ENCODE measurements around the gene NFIC. TPM values are rescaled to one million over a fixed set of nuclear protein-coding genes. Genes with fewer than 3 reads are reported as not detected.

The NFIC gene
- total and polyA plus RNA-seq, 2 experiments from 2014 or later = 7.8 to 20.9 TPM

DNA sequence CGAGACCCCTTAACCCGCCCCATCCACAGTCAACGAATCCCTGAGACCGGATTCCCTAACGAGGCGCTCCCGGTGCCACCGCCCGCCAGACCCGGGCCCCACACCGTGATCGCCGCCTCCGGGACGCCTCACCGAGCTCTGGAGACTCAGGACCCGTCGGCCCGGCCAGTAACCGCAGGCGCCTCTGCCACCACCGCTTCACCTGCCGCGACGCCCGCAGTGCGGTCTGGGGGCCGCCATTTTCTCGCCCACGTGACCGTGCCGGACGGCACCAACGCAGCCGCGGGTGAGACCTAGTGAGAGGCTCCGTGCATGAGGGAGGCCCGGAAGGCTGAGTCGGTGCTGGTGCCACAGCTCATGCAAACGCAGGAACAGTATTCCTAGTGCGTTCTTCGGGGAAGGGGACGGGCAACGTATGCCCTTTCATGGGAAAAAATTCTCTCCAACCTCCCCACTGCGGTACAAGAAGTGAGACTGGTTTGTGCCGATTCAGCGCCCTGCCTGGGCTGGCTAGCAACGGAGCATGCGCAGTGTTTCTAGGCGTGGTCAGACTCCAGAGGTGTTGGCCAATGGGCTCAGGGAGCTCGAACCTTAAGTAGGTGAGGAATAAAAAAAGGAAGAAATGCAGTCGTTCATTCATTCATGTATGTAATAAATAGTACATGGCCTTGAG lies 134.2 kb downstream of the NFIC start, which contains the start of gene DOHH:
DOHH (minus strand) TSS at position 246 of the 673 bp plus-strand sequence. CDS start 3,860 bp downstream, outside the sequence.
- peaks cover 4% of the 10 kb centered on the region for H3K4me1 ChIP-seq (ENCODE audit: insufficient read depth)

DNA sequence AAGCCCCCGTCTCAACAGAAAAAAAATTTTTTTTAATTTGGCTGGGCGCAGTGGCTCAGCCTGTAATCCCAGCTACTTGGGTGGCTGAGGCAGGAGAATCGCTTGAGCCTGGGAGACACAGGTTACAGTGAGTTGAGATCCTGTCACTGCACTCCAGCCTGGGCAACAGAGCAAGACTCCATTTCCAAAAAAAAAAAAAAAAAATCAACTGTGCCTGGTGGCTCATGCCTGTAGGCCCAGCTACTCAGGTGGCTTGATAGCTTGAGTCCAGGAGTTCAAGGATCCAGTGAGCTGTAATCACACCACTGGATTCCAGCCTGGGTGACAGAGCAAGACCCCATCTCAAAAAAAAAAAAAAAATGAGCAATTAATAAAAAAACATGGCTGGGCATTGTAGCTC lies 135.4 kb downstream of the NFIC start:
- 96% methylated on average over 3 of the region's 3 CpGs for WGBS (ENCODE audit: low lambda C conversion rate, missing lambda C conversion rate)
- no peak for DNase-seq (ENCODE audit: low spot score)
- Histone ChIP-seq H3K79me2 (peaks cover 37% of the 10 kb centered on the region), H3K4me2 (no peak overlapping the region), H3K27ac (no peak overlapping the region), H3K9me2 (replicated peaks; ENCODE audit: insufficient read depth) (no peaks in the 10 kb centered on the region), H2AFZ (no peak overlapping the region), H3K27me3 (no peaks in the 10 kb centered on the region), H4K20me1 (ENCODE audit: insufficient read depth, poor library complexity, severe bottlenecking) (no peaks in the 10 kb centered on the region), H3K4me3 (no peak overlapping the region), H3K36me3 (replicated peaks; ENCODE audit: insufficient read depth, low read depth) (no peaks in the 10 kb centered on the region), H3K4me1 (ENCODE audit: insufficient read depth) (peaks cover 4% of the 10 kb centered on the region), H3K9me3 (ENCODE audit: low read depth) (no peaks in the 10 kb centered on the region)
- TF ChIP-seq EZH2phosphoT487 (IDR thresholded peaks at IDR 0.05; ENCODE audit: low read depth, severe bottlenecking, unreplicated experiment) = no peak
- TF ChIP-seq EZH2 (IDR thresholded peaks at IDR 0.05; ENCODE audit: borderline replicate concordance) = no peak
- TF ChIP-seq, protein P1, sequence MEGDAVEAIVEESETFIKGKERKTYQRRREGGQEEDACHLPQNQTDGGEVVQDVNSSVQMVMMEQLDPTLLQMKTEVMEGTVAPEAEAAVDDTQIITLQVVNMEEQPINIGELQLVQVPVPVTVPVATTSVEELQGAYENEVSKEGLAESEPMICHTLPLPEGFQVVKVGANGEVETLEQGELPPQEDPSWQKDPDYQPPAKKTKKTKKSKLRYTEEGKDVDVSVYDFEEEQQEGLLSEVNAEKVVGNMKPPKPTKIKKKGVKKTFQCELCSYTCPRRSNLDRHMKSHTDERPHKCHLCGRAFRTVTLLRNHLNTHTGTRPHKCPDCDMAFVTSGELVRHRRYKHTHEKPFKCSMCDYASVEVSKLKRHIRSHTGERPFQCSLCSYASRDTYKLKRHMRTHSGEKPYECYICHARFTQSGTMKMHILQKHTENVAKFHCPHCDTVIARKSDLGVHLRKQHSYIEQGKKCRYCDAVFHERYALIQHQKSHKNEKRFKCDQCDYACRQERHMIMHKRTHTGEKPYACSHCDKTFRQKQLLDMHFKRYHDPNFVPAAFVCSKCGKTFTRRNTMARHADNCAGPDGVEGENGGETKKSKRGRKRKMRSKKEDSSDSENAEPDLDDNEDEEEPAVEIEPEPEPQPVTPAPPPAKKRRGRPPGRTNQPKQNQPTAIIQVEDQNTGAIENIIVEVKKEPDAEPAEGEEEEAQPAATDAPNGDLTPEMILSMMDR (IDR thresholded peaks at IDR 0.05; ENCODE audit: poor library complexity) = no peak

More for the DNA sequence above, 134.2 kb downstream of the NFIC start, which contains the start of gene DOHH:
- Histone ChIP-seq H3K27ac (peak within 1 kb of the TSS; percentile 91), H3K4me3 (peak within 1 kb of the TSS; percentile 32), H3K4me2 (peak within 1 kb of the TSS; percentile 65), H3K9me2 (replicated peaks; ENCODE audit: insufficient read depth) (no peaks in the 10 kb centered on the region), H4K20me1 (ENCODE audit: insufficient read depth, poor library complexity, severe bottlenecking) (no peaks in the 10 kb centered on the region), H3K36me3 (replicated peaks; ENCODE audit: insufficient read depth, low read depth) (no peaks in the 10 kb centered on the region), H3K27me3 (no peaks in the 10 kb centered on the region), H3K79me2 (peaks cover 32% of the 10 kb centered on the region), H2AFZ (peak within 1 kb of the TSS; percentile 51), H3K9me3 (ENCODE audit: low read depth) (no peaks in the 10 kb centered on the region)
- under 1% methylated on average over 51 of the region's 52 CpGs for WGBS (ENCODE audit: low lambda C conversion rate, missing lambda C conversion rate)
- TF ChIP-seq EZH2 (IDR thresholded peaks at IDR 0.05; ENCODE audit: borderline replicate concordance) = no peak
- TF ChIP-seq, protein P1 (IDR thresholded peaks at IDR 0.05; ENCODE audit: poor library complexity) = no peak
- TF ChIP-seq EZH2phosphoT487 (IDR thresholded peaks at IDR 0.05; ENCODE audit: low read depth, severe bottlenecking, unreplicated experiment) = no peak
- peak; percentile 96 for DNase-seq (ENCODE audit: low spot score)

DNA sequence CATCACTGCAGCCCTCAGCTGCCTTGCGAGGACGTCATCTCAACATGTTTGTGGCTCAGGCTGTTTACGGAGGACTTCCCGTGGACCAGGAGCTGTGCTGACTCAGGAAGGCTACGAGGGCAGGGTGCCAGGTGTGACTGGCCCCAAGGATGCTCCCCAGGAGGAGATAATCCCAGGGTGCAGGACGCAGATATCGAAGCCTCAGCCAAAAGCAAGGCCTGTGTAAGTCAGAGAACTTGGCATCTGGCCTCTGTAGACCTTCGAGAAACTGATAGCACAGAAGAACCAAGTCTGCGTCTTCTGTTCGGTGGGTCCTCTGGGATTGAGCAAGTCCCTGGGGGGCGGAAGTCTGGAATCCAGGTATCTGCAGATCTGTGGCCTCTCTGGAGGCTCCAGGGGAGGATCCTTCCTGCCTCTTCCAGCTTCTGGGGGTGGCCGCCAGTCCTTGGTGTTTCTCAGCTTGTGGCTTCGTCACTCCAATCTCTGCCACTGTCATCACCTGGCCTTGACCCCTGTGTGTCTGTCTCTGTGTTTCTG lies 136.7 kb downstream of the NFIC start:
- WGBS (ENCODE audit: low lambda C conversion rate, missing lambda C conversion rate) = 85% methylated on average over 13 of the region's 13 CpGs
- H3K27me3 ChIP-seq = no peaks in the 10 kb centered on the region
- H3K27ac ChIP-seq = no peak overlapping the region
- H3K9me3 ChIP-seq (ENCODE audit: low read depth) = no peaks in the 10 kb centered on the region
- no peaks in the 10 kb centered on the region for H3K9me2 ChIP-seq (replicated peaks; ENCODE audit: insufficient read depth)
- no peak for TF ChIP-seq EZH2phosphoT487 (IDR thresholded peaks at IDR 0.05; ENCODE audit: low read depth, severe bottlenecking, unreplicated experiment)
- TF ChIP-seq, protein P1 (IDR thresholded peaks at IDR 0.05; ENCODE audit: poor library complexity) = no peak
- no peak overlapping the region for H3K4me3 ChIP-seq
- H3K4me1 ChIP-seq (ENCODE audit: insufficient read depth) = peaks cover 10% of the 10 kb centered on the region
- H3K79me2 ChIP-seq = peaks cover 39% of the 10 kb centered on the region
- peaks cover 6% of the 10 kb centered on the region for H4K20me1 ChIP-seq (ENCODE audit: insufficient read depth, poor library complexity, severe bottlenecking)
- no peaks in the 10 kb centered on the region for H3K36me3 ChIP-seq (replicated peaks; ENCODE audit: insufficient read depth, low read depth)
- H3K4me2 ChIP-seq = no peak overlapping the region
- no peak for DNase-seq (ENCODE audit: low spot score)
- H2AFZ ChIP-seq = no peak overlapping the region
